Activated CD4-positive, alpha-beta T cell treated with anti-CD3 and anti-CD28 coated beads for 36 hours (primary cell): ENCODE data around the gene EPHA3. TPM values are rescaled to one million over a fixed set of nuclear protein-coding genes. Genes with fewer than 3 reads are reported as not detected.

Experiments
- ATAC-seq: fragments of 200-7000 bp; cut with Tn5 transposase; one replicate; pipeline ENCODE4 v1.10.0; 2021; ENCODE audit warnings: mild to moderate bottlenecking, moderate library complexity
- CTCF ChIA-PET: fragments of 350-600 bp; sonication (Branson Sonifier 250); formaldehyde crosslinking; loops from one replicate; lab custom pipeline; 2021; ENCODE audit warnings: antibody characterized with exemption; lab: Charles Lee
- POLR2A ChIA-PET: fragments of 350-600 bp; sonication (Branson Sonifier 250); formaldehyde crosslinking; loops from one replicate; lab custom pipeline; 2021; ENCODE audit warnings: antibody characterized with exemption, inconsistent platforms; lab: Charles Lee
- DNase-seq: peaks from one replicate; pipeline ENCODE4 v3.0.0-alpha.2; 2020
- H3K27ac Mint-ChIP-seq: one replicate; pipeline ENCODE4 v1.8.0; 2021; ENCODE audit warnings: mixed read lengths
- H3K27me3 Mint-ChIP-seq: one replicate; pipeline ENCODE4 v1.8.0; 2021; ENCODE audit warnings: mixed read lengths
- H3K36me3 Mint-ChIP-seq: one replicate; pipeline ENCODE4 v1.8.0; 2021; ENCODE audit warnings: low read depth, mixed read lengths
- H3K4me1 Mint-ChIP-seq: one replicate; pipeline ENCODE4 v1.8.0; 2021; ENCODE audit warnings: mixed read lengths
- H3K4me3 Mint-ChIP-seq: one replicate; pipeline ENCODE4 v1.8.0; 2021; ENCODE audit warnings: mild to moderate bottlenecking, moderate library complexity, mixed read lengths
- H3K9me3 Mint-ChIP-seq: one replicate; pipeline ENCODE4 v1.8.0; 2021; ENCODE audit warnings: low read depth, mixed read lengths
- intact Hi-C, 2 experiments: fragments of 100-400 bp; cut with DNase I in 1 of 2; cut with micrococcal nuclease in 1 of 2; formaldehyde crosslinking; loops; one replicate each; pipeline versions ENCODE4 v1.14.2 to v1.15.1; 2022 to 2024; cut with DNase I, micrococcal nuclease
- total RNA-seq, 2 experiments: library from RNA; stranded (reverse); gene quantifications; one replicate each; pipeline ENCODE4 v1.2.3, GENCODE V29; 2021

EPHA3 gene
- total RNA-seq, 2 experiments from 2014 or later: 0.07 to 0.09 TPM

DNA sequence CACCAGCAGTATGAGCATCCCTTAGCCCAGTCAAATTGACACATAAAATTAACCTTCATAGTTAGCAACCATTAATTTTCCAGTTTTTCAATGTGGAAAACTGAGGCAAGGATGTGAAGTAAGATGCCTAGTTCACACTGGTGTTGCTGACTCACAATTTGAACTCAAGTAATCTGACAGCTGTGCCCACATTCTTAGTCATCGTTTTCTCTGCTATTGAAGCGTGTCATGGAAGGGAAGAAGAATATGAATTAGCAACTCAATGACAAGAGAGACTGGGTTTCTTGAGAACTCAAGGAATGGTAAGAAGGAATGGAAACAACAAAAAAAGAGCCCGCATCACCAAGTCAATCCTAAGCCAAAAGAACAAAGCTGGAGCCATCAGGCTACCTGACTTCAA lies 261.4 kb downstream of the EPHA3 start:
- intact Hi-C loops: no loop called here
- ChIA-PET POLR2A (no interaction called here), CTCF (no interaction called here)
- Mint-ChIP-seq H3K36me3 (no peaks in the 10 kb centered on the region), H3K9me3 (peaks cover 14% of the 10 kb centered on the region), H3K4me3 (no peak overlapping the region), H3K27me3 (no peaks in the 10 kb centered on the region), H3K4me1 (no peaks in the 10 kb centered on the region), H3K27ac (no peak overlapping the region)
- DNase-seq (no peak), ATAC-seq (no peak)

- H3K9me3 Mint-ChIP-seq: peaks cover 9% of the 10 kb centered on the region
- H3K36me3 Mint-ChIP-seq: no peaks in the 10 kb centered on the region
- ChIA-PET POLR2A (no interaction called here), CTCF (no interaction called here)
- H3K4me1 Mint-ChIP-seq: no peaks in the 10 kb centered on the region
- H3K4me3 Mint-ChIP-seq: no peak overlapping the region
- no peaks in the 10 kb centered on the region for H3K27me3 Mint-ChIP-seq
- DNase-seq (no peak), ATAC-seq (no peak)
- intact Hi-C loops: no loop called here
- no peak overlapping the region for H3K27ac Mint-ChIP-seq
Measured at GRCh38 chr3:89372456-89372855, 265.0 kb downstream of the EPHA3 start.

- CTCF ChIA-PET: no interaction called here
- Mint-ChIP-seq H3K9me3 (peaks cover 9% of the 10 kb centered on the region), H3K4me3 (no peak overlapping the region), H3K27me3 (no peaks in the 10 kb centered on the region), H3K36me3 (no peaks in the 10 kb centered on the region), H3K4me1 (no peaks in the 10 kb centered on the region), H3K27ac (no peak overlapping the region)
- intact Hi-C loops: no loop called here
- no peak for ATAC-seq
- POLR2A ChIA-PET: no interaction called here
- DNase-seq: no peak
Measured at GRCh38 chr3:89373434-89373833, 266.0 kb downstream of the EPHA3 start.

DNA sequence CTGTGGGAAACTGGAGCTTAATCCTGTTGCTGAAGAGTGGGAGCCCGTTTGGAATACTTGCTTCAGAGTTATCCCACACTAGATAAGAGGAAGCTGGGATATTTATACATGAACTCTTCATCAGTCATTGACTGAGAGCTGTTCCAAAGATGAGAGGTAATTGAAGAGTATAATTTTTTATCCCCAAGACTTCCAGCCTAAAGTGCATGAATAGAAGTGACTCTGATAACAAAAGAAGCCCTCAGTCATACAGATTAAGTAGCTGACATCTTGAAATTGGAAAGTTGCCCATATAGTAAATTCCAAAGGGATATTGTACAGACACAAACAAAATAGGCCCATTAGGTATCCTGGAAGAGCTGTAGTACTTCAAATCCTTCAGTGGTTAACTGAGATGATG lies 268.0 kb downstream of the EPHA3 start:
- ATAC-seq (no peak), DNase-seq (no peak)
- Mint-ChIP-seq H3K4me1 (no peaks in the 10 kb centered on the region), H3K4me3 (no peak overlapping the region), H3K9me3 (peaks cover 3% of the 10 kb centered on the region), H3K27ac (no peak overlapping the region), H3K27me3 (no peaks in the 10 kb centered on the region), H3K36me3 (no peaks in the 10 kb centered on the region)
- POLR2A ChIA-PET: no interaction called here
- CTCF ChIA-PET: interaction anchor here (0.6 kb wide), 2 partner anchors 86 to 170 kb away, joined by 3 to 5 read pairs; no protein-coding TSS in a partner anchor
- intact Hi-C loops: no loop called here

DNA sequence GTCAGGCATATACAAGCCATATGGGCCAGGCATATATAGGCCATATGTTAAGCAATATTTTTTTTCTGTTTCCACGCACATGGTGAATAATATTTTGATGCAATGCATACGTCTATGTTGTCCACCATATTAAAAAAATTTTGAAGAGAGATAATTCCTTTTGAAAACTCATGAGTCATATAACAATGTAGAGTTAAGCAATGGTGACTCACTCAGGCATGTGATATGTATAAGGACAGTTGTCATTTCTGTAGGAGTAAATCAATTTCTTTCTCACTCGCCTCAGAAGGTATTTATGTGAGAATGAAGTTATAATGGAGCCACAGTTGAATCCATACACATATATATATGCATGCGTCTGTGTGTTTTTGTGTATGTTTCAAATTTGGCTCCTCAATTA lies 272.6 kb downstream of the EPHA3 start:
- Mint-ChIP-seq H3K27ac (no peak overlapping the region), H3K27me3 (no peaks in the 10 kb centered on the region), H3K9me3 (peaks cover 6% of the 10 kb centered on the region), H3K4me3 (no peak overlapping the region), H3K36me3 (no peaks in the 10 kb centered on the region), H3K4me1 (no peaks in the 10 kb centered on the region)
- ATAC-seq (no peak), DNase-seq (no peak)
- ChIA-PET CTCF (no interaction called here), POLR2A (no interaction called here)
- intact Hi-C loops: no loop called here

- Mint-ChIP-seq H3K9me3 (peaks cover 3% of the 10 kb centered on the region), H3K4me3 (no peak overlapping the region), H3K4me1 (no peaks in the 10 kb centered on the region), H3K27ac (no peak overlapping the region), H3K36me3 (no peaks in the 10 kb centered on the region), H3K27me3 (no peaks in the 10 kb centered on the region)
- ATAC-seq: no peak
- no peak for DNase-seq
- ChIA-PET CTCF (interaction anchor here (1.0 kb wide), 1 partner anchor 205 kb away, joined by 3 read pairs; no protein-coding TSS in a partner anchor), POLR2A (no interaction called here)
- intact Hi-C loops: no loop called here
Measured at GRCh38 chr3:89392991-89393390, 285.6 kb downstream of the EPHA3 start.

GRCh38 chr3:89395456-89395855 lies 288.0 kb downstream of the EPHA3 start:
- no peak for ATAC-seq
- DNase-seq: no peak

DNA sequence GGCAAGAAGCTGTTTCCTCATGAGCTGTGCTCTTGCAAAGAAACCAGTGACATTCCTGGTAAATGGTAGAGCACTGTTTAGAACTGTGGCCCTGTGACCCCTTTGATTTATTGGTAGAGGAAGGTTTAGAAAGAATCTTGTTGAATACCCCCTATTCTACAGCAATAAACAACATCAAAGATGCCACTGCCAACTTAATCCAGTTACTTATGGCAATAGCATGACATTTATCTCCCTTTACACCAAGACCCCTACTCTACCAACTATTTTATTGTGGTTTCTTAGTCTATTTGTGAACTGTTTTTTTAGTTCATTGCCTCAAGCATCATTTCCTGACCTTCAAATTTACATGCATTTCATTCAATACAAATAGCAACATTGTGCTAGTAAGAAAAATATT lies 288.6 kb downstream of the EPHA3 start:
- POLR2A ChIA-PET: no interaction called here
- Mint-ChIP-seq H3K27me3 (no peaks in the 10 kb centered on the region), H3K4me1 (no peaks in the 10 kb centered on the region), H3K36me3 (no peaks in the 10 kb centered on the region), H3K4me3 (no peak overlapping the region), H3K9me3 (no peaks in the 10 kb centered on the region), H3K27ac (no peak overlapping the region)
- CTCF ChIA-PET: no interaction called here
- no peak for DNase-seq
- intact Hi-C loops: no loop called here
- no peak for ATAC-seq

More at GRCh38 chr3:89395456-89395855, 288.0 kb downstream of the EPHA3 start:
- no peaks in the 10 kb centered on the region for H3K27me3 Mint-ChIP-seq
- H3K4me1 Mint-ChIP-seq: no peaks in the 10 kb centered on the region
- POLR2A ChIA-PET: no interaction called here
- intact Hi-C loops: no loop called here
- H3K4me3 Mint-ChIP-seq: no peak overlapping the region
- peaks cover 1% of the 10 kb centered on the region for H3K9me3 Mint-ChIP-seq
- H3K27ac Mint-ChIP-seq: no peak overlapping the region
- H3K36me3 Mint-ChIP-seq: no peaks in the 10 kb centered on the region
- CTCF ChIA-PET: no interaction called here

GRCh38 chr3:89402051-89402450 lies 294.6 kb downstream of the EPHA3 start:
- DNase-seq (no peak), ATAC-seq (no peak)
- CTCF ChIA-PET: no interaction called here
- Mint-ChIP-seq H3K27me3 (no peaks in the 10 kb centered on the region), H3K9me3 (no peaks in the 10 kb centered on the region), H3K4me3 (no peak overlapping the region), H3K4me1 (no peaks in the 10 kb centered on the region), H3K36me3 (no peaks in the 10 kb centered on the region), H3K27ac (no peak overlapping the region)
- POLR2A ChIA-PET: no interaction called here
- intact Hi-C loops: no loop called here

DNA sequence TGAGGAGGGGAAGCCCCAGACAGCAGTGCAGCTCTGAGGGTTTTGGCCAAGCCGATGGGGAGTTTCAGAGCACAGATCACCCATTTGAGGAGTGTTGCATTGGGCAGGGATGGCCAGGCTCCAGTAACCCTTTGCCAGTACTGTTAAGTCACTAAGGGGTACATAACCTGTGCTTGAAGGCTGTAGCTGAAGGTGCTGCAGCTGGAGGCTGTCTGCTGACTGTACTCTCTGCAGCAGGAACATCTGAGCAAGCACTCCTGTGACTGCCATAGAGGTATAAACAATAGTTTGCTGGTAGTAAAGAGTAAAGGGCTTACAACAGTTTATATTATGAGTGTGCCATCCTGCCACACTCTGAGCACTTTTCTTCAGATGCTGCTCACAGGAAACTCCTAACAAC lies 297.8 kb downstream of the EPHA3 start:
- DNase-seq (no peak), ATAC-seq (no peak)
- Mint-ChIP-seq H3K36me3 (no peaks in the 10 kb centered on the region), H3K9me3 (peaks cover 3% of the 10 kb centered on the region), H3K4me3 (no peak overlapping the region), H3K27me3 (no peaks in the 10 kb centered on the region), H3K27ac (no peak overlapping the region), H3K4me1 (no peaks in the 10 kb centered on the region)
- CTCF ChIA-PET: no interaction called here
- POLR2A ChIA-PET: no interaction called here
- intact Hi-C loops: no loop called here

DNA sequence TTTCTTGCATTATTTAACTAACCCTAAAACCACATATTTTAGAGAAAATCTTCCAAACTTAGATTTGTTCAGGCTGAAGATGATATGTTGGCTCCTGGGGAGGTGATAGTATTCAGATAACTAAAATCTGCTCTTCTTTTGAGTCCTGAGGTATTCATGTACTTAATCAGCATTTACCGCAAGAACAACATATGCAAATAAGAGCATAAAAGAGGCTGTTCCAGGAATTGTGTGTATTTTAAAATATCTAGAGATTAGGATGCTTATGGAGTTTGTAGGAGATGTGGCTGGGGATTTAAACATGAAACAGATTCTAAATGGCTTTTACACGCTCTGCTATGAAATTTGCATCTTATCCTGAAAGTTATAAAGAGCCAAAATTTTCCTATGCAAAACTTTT lies 298.2 kb downstream of the EPHA3 start:
- no peaks in the 10 kb centered on the region for H3K27me3 Mint-ChIP-seq
- H3K4me1 Mint-ChIP-seq: no peaks in the 10 kb centered on the region
- no peak overlapping the region for H3K27ac Mint-ChIP-seq
- no peak for DNase-seq
- H3K36me3 Mint-ChIP-seq: no peaks in the 10 kb centered on the region
- peaks cover 3% of the 10 kb centered on the region for H3K9me3 Mint-ChIP-seq
- ATAC-seq: no peak
- CTCF ChIA-PET: no interaction called here
- intact Hi-C loops: no loop called here
- no peak overlapping the region for H3K4me3 Mint-ChIP-seq
- POLR2A ChIA-PET: no interaction called here

DNA sequence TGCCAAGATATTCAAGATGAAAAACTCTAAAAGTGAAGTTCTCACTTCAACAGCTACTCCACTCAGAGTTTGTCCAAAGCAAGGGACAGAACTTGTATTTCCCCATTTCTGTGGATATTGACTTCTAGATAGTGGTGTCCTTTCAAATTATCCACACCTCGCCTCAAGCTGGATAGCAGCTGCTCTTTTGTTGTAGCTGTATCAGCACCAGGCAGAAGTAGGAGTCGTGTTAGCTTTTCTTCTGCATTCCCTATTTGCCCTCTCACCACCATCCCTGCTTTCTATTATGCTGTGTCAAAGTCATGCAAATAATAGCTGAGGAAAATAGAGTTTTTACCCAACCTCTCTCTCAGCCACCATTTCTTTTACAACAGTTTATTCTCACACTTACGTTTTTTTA lies 303.8 kb downstream of the EPHA3 start:
- ChIA-PET POLR2A (no interaction called here), CTCF (interaction anchor here (0.5 kb wide), 1 partner anchor 733 kb away, joined by 4 read pairs; no protein-coding TSS in a partner anchor)
- DNase-seq (no peak), ATAC-seq (no peak)
- Mint-ChIP-seq H3K27ac (no peak overlapping the region), H3K9me3 (peaks cover 5% of the 10 kb centered on the region), H3K36me3 (no peaks in the 10 kb centered on the region), H3K27me3 (no peaks in the 10 kb centered on the region), H3K4me3 (no peak overlapping the region), H3K4me1 (no peaks in the 10 kb centered on the region)
- intact Hi-C loops: no loop called here

- Mint-ChIP-seq H3K4me1 (no peaks in the 10 kb centered on the region), H3K36me3 (no peaks in the 10 kb centered on the region), H3K27ac (no peak overlapping the region), H3K27me3 (no peaks in the 10 kb centered on the region), H3K9me3 (peaks cover 5% of the 10 kb centered on the region), H3K4me3 (no peak overlapping the region)
- POLR2A ChIA-PET: no interaction called here
- intact Hi-C loops: no loop called here
- DNase-seq (no peak), ATAC-seq (no peak)
- CTCF ChIA-PET: interaction anchor here (1.5 kb wide), 1 partner anchor 23 kb away, joined by 3 read pairs; no protein-coding TSS in a partner anchor
Measured at GRCh38 chr3:89414270-89414669, 306.8 kb downstream of the EPHA3 start.
